ENCODE results near the gene CA5A. TPM values are rescaled to one million over a fixed set of nuclear protein-coding genes. Genes with fewer than 3 reads are reported as not detected.

Gene CA5A
- total and polyA plus RNA-seq, 2 of the 13 experiments (the other 11 are each of a cell fraction or from before 2014, with no cell fraction given) = 66.8 to 106 TPM

DNA sequence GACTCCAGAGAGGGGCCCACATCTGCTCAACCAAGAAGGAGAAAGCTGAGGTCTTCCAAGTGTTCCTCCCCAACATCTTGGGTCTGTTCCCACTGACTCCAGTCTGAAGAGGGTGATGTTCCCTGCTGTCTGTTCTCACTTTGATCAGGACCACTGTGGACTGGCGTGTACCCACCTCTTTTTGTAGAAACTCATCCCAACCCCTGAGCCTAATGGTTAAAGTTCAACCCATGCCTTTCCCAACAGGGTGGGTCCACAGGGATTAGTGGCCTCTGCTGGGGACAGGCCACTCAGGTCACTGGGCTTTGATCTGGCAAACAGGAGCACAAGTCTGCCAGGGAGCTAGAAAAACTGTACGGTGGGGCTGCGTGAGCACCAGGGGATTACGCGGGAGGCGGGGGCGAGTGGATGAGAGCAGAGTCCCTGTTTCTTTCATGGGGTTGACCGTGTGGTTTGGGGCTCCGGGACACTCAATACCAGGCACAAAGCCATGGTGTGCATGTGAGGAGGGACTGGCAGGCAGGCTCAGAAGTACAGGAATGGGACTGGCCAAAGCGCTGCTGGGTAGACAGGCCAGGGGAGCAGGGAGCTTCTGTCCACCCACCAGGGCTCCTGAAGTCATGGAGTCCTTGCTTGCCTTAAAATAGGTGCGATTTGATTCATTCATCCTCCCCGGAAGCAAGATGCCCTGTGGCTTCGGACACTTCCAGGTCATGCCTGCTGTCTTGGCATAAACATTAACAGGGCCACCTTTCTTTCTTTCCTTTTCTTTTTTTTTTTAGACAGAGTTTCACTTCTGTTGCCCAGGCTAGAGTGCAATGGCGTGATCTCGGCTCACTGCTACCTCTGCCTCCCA is at the start of gene CA5A (continued):
- TF ChIP-seq HNF1A (IDR thresholded peaks at IDR 0.05; ENCODE audit: low read depth) (peak; percentile 96), HNF1A (CRISPR knock-in tag; IDR thresholded peaks at IDR 0.05; ENCODE audit: borderline replicate concordance) (peak; percentile 99), BCL3 (CRISPR knock-in tag; IDR thresholded peaks at IDR 0.05) (peak; percentile 54; the same call in 1 of the 2 replicates), ZNF790 (CRISPR knock-in tag; IDR thresholded peaks at IDR 0.05; ENCODE audit: borderline replicate concordance) (no peak), ZNF562 (CRISPR knock-in tag; IDR thresholded peaks at IDR 0.05; ENCODE audit: borderline replicate concordance) (no peak), RARA (CRISPR knock-in tag; IDR thresholded peaks at IDR 0.05) (peak; percentile 94), ZNF891 (CRISPR knock-in tag; IDR thresholded peaks at IDR 0.05) (peak; percentile 94), LBX2 (CRISPR knock-in tag; IDR thresholded peaks at IDR 0.05; ENCODE audit: borderline replicate concordance) (no peak), ZNF180 (CRISPR knock-in tag; IDR thresholded peaks at IDR 0.05; ENCODE audit: borderline replicate concordance, low read depth) (no peak)
- TF ChIP-seq, protein P1, sequence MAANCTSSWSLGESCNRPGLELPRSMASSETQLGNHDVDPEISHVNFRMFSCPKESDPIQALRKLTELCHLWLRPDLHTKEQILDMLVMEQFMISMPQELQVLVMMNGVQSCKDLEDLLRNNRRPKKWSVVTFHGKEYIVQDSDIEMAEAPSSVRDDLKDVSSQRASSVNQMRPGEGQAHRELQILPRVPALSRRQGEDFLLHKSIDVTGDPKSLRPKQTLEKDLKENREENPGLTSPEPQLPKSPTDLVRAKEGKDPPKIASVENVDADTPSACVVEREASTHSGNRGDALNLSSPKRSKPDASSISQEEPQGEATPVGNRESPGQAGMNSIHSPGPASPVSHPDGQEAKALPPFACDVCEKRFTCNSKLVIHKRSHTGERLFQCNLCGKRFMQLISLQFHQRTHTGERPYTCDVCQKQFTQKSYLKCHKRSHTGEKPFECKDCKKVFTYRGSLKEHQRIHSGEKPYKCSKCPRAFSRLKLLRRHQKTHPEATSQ (CRISPR knock-in tag; IDR thresholded peaks at IDR 0.05; ENCODE audit: borderline replicate concordance) = peak; percentile 97
- TF ChIP-seq, protein P2, sequence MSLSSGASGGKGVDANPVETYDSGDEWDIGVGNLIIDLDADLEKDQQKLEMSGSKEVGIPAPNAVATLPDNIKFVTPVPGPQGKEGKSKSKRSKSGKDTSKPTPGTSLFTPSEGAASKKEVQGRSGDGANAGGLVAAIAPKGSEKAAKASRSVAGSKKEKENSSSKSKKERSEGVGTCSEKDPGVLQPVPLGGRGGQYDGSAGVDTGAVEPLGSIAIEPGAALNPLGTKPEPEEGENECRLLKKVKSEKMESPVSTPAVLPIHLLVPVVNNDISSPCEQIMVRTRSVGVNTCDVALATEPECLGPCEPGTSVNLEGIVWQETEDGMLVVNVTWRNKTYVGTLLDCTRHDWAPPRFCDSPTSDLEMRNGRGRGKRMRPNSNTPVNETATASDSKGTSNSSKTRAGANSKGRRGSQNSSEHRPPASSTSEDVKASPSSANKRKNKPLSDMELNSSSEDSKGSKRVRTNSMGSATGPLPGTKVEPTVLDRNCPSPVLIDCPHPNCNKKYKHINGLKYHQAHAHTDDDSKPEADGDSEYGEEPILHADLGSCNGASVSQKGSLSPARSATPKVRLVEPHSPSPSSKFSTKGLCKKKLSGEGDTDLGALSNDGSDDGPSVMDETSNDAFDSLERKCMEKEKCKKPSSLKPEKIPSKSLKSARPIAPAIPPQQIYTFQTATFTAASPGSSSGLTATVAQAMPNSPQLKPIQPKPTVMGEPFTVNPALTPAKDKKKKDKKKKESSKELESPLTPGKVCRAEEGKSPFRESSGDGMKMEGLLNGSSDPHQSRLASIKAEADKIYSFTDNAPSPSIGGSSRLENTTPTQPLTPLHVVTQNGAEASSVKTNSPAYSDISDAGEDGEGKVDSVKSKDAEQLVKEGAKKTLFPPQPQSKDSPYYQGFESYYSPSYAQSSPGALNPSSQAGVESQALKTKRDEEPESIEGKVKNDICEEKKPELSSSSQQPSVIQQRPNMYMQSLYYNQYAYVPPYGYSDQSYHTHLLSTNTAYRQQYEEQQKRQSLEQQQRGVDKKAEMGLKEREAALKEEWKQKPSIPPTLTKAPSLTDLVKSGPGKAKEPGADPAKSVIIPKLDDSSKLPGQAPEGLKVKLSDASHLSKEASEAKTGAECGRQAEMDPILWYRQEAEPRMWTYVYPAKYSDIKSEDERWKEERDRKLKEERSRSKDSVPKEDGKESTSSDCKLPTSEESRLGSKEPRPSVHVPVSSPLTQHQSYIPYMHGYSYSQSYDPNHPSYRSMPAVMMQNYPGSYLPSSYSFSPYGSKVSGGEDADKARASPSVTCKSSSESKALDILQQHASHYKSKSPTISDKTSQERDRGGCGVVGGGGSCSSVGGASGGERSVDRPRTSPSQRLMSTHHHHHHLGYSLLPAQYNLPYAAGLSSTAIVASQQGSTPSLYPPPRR (CRISPR knock-in tag; IDR thresholded peaks at IDR 0.05; ENCODE audit: borderline replicate concordance) = peak; percentile 94
- TF ChIP-seq, protein P3, sequence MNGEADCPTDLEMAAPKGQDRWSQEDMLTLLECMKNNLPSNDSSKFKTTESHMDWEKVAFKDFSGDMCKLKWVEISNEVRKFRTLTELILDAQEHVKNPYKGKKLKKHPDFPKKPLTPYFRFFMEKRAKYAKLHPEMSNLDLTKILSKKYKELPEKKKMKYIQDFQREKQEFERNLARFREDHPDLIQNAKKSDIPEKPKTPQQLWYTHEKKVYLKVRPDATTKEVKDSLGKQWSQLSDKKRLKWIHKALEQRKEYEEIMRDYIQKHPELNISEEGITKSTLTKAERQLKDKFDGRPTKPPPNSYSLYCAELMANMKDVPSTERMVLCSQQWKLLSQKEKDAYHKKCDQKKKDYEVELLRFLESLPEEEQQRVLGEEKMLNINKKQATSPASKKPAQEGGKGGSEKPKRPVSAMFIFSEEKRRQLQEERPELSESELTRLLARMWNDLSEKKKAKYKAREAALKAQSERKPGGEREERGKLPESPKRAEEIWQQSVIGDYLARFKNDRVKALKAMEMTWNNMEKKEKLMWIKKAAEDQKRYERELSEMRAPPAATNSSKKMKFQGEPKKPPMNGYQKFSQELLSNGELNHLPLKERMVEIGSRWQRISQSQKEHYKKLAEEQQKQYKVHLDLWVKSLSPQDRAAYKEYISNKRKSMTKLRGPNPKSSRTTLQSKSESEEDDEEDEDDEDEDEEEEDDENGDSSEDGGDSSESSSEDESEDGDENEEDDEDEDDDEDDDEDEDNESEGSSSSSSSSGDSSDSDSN (CRISPR knock-in tag; IDR thresholded peaks at IDR 0.05) = peak; percentile 81
